SK-N-SH (cell line): ENCODE data around the gene CD81. TPM values are rescaled to one million over a fixed set of nuclear protein-coding genes. Genes with fewer than 3 reads are reported as not detected.

Source experiments
- CTCF ChIA-PET: fragments of 300-600, 350-600 bp; formaldehyde crosslinking; extraction: SDS; loops from one replicate; lab custom pipeline; 2021; lab: Yijun Ruan, JAX
- POLR2A ChIA-PET: fragments of 350-600 bp; sonication (Branson Sonifier 250); formaldehyde crosslinking; extraction: SDS; loops from one replicate; lab custom pipeline; 2020; ENCODE audit warnings: antibody characterized with exemption, inconsistent platforms; lab: Yijun Ruan, JAX
- DNase-seq: peaks from one replicate; pipeline ENCODE4 v3.0.0; 2012
- H2AFZ ChIP-seq: fragments of 200-600 bp; sonication (generic); 2 replicates; pipeline ENCODE4 v1.8.1; 2016; ENCODE audit warnings: antibody characterized with exemption, mild to moderate bottlenecking, low read depth
- H3F3A ChIP-seq: fragments of 200-600 bp; sonication (generic); replicated peaks from 2 replicates; pipeline ENCODE3; 2016; ENCODE audit warnings: antibody characterized with exemption, mild to moderate bottlenecking; ENCODE audit not compliant: insufficient read depth
- H3K27ac ChIP-seq, 2 experiments: fragments of 200-500 bp in 1 of 2; fragments of 200-600 bp in 1 of 2; sonication (Bioruptor generic) in 1 of 2; sonication (generic), shearing (Covaris generic) in 1 of 2; 2 replicates each; pipeline versions ENCODE4 v1.5.1 to v1.6.1; 2014 to 2016; ENCODE audit warnings: low read depth in 2 of 2, inconsistent platforms in 1 of 2, low read length in 1 of 2, mild to moderate bottlenecking in 1 of 2, mixed read lengths in 1 of 2
- H3K27me3 ChIP-seq: fragments of 200-600 bp; sonication (generic), shearing (Covaris generic); 2 replicates; pipeline ENCODE4 v1.6.1; 2016; ENCODE audit warnings: mixed run types; ENCODE audit not compliant: insufficient read depth
- H3K36me3 ChIP-seq, 2 experiments: fragments of 200-500 bp in 1 of 2; fragments of 200-600 bp in 1 of 2; sonication (Bioruptor generic) in 1 of 2; sonication (generic) in 1 of 2; replicated peaks in 1 of 2; 2 replicates each; pipeline versions ENCODE3 to v1.5.1; 2014 to 2016; ENCODE audit warnings: low read length in 1 of 2, mild to moderate bottlenecking in 1 of 2; ENCODE audit not compliant: insufficient read depth in 2 of 2, control insufficient read depth in 1 of 2
- H3K4me1 ChIP-seq, 2 experiments: fragments of 200-500 bp in 1 of 2; fragments of 200-600 bp in 1 of 2; sonication (Bioruptor generic) in 1 of 2; sonication (generic), shearing (Covaris generic) in 1 of 2; 2 replicates each; pipeline versions ENCODE4 v1.5.1 to v1.6.1; 2014 to 2016; ENCODE audit warnings: low read depth in 1 of 2, low read length in 1 of 2, mixed run types in 1 of 2; ENCODE audit not compliant: insufficient read depth in 2 of 2, control insufficient read depth in 1 of 2
- H3K4me2 ChIP-seq: fragments of 200-600 bp; sonication (generic), shearing (Covaris generic); 2 replicates; pipeline ENCODE4 v1.6.1; 2017; ENCODE audit warnings: mixed run types
- H3K4me3 ChIP-seq, 2 experiments: fragments of 200-500 bp in 1 of 2; fragments of 200-600 bp in 1 of 2; sonication (Bioruptor generic) in 1 of 2; sonication (generic), shearing (Covaris generic) in 1 of 2; 2 replicates each; pipeline versions ENCODE4 v1.5.1 to v1.8.1; 2014 to 2016; ENCODE audit warnings: low read depth in 2 of 2, inconsistent platforms in 1 of 2, low read length in 1 of 2, mild to moderate bottlenecking in 1 of 2, mixed read lengths in 1 of 2, moderate library complexity in 1 of 2
- H3K79me2 ChIP-seq: fragments of 200-600 bp; sonication (generic); 2 replicates; pipeline ENCODE4 v1.8.1; 2017; ENCODE audit warnings: mild to moderate bottlenecking; ENCODE audit not compliant: insufficient read depth
- H3K9ac ChIP-seq: fragments of 200-600 bp; sonication (generic); 2 replicates; pipeline ENCODE4 v1.6.1; 2017; ENCODE audit warnings: mixed run types
- H3K9me2 ChIP-seq: fragments of 200-600 bp; sonication (generic); 2 replicates; pipeline ENCODE4 v1.6.1; 2017; ENCODE audit warnings: mixed run types
- H3K9me3 ChIP-seq: fragments of 200-600 bp; sonication (generic); 2 replicates; pipeline ENCODE4 v1.6.1; 2017; ENCODE audit warnings: mixed run types, mild to moderate bottlenecking, moderate library complexity
- H4K20me1 ChIP-seq: fragments of 200-600 bp; sonication (generic); 2 replicates; pipeline ENCODE4 v1.6.1; 2017; ENCODE audit warnings: mild to moderate bottlenecking, mixed run types; ENCODE audit not compliant: insufficient read depth
- FOSL2 ChIP-seq: IDR thresholded peaks from 2 replicates; pipeline ENCODE4 v1.4.0; 2012; ENCODE audit warnings: low read depth, mild to moderate bottlenecking, moderate library complexity, borderline replicate concordance
- FOXJ3 ChIP-seq: sonication (generic); formaldehyde crosslinking; IDR thresholded peaks from 2 replicates; pipeline ENCODE4 v1.5.1; 2020; ENCODE audit warnings: mild to moderate bottlenecking, missing genetic modification reagents
- GABPA ChIP-seq: IDR thresholded peaks from 2 replicates; pipeline ENCODE4 v1.4.0; 2012; ENCODE audit warnings: low read depth, mild to moderate bottlenecking
- NRF1 ChIP-seq: IDR thresholded peaks from 2 replicates; pipeline ENCODE4 v1.6.1; 2012; ENCODE audit warnings: low read depth, mild to moderate bottlenecking, low read length
- POLR2AphosphoS5 ChIP-seq: IDR thresholded peaks from 2 replicates; pipeline ENCODE4 v1.6.1; 2012; ENCODE audit warnings: low read depth, low read length
- RAD21 ChIP-seq: IDR thresholded peaks from 2 replicates; pipeline ENCODE4 v1.6.1; 2012; ENCODE audit warnings: mild to moderate bottlenecking, low read length
- RCOR1 ChIP-seq: fragments of 150-350 bp; IDR thresholded peaks from 2 replicates; pipeline ENCODE4 v1.6.1; 2017; ENCODE audit warnings: antibody characterized with exemption, low read length
- SMC3 ChIP-seq: IDR thresholded peaks from 2 replicates; pipeline ENCODE4 v1.6.1; 2012; ENCODE audit warnings: low read depth, low read length, improper control_type of control experiment
- TAF1 ChIP-seq: IDR thresholded peaks from 2 replicates; pipeline ENCODE4 v1.6.1; 2012; ENCODE audit warnings: low read depth, mild to moderate bottlenecking, low read length, moderate library complexity, borderline replicate concordance
- TCF12 ChIP-seq: IDR thresholded peaks from 2 replicates; pipeline ENCODE4 v1.4.0; 2012
- TEAD4 ChIP-seq: IDR thresholded peaks from 2 replicates; pipeline ENCODE4 v1.4.0; 2012; ENCODE audit warnings: mild to moderate bottlenecking, borderline replicate concordance; ENCODE audit not compliant: insufficient read depth
- WGBS: methylation state at CpG from one replicate; pipeline ENCODE4 v1.1.6; 2017; ENCODE audit warnings: low lambda C conversion rate; 5-methylcytosine and 5-hydroxymethylcytosine counted together
- polyA plus RNA-seq, 3 experiments: library from polyadenylated mRNA; depleted of rRNA; stranded (reverse); fragments of >200 nt; gene quantifications; 2 replicates each; pipeline ENCODE4 v1.2.3, GENCODE V29; 2012
- TF ChIP-seq, protein P1 (sequence below): IDR thresholded peaks from 2 replicates; pipeline ENCODE4; 2012
- TF ChIP-seq, protein P2 (sequence below): fragments of 150-350 bp; IDR thresholded peaks from 2 replicates; pipeline ENCODE4 v1.6.1; 2016; ENCODE audit warnings: mild to moderate bottlenecking, low read depth, low read length
- TF ChIP-seq, protein P3 (sequence below): IDR thresholded peaks from 2 replicates; pipeline ENCODE4 v1.4.0; 2012; ENCODE audit warnings: low read depth, borderline replicate concordance
- TF ChIP-seq, protein P4 (sequence below): IDR thresholded peaks from 2 replicates; pipeline ENCODE4 v1.6.1; 2012; ENCODE audit warnings: mild to moderate bottlenecking, low read depth, low read length, moderate library complexity
- TF ChIP-seq, protein P5 (sequence below): fragments of 150-350 bp; IDR thresholded peaks from 2 replicates; pipeline ENCODE4 v1.6.1; 2017; ENCODE audit warnings: antibody characterized with exemption, low read length, low read depth, borderline replicate concordance

The CD81 gene
- polyA plus RNA-seq, 1 of the 3 experiments (the other 2 are of a cell fraction): 517 TPM

DNA sequence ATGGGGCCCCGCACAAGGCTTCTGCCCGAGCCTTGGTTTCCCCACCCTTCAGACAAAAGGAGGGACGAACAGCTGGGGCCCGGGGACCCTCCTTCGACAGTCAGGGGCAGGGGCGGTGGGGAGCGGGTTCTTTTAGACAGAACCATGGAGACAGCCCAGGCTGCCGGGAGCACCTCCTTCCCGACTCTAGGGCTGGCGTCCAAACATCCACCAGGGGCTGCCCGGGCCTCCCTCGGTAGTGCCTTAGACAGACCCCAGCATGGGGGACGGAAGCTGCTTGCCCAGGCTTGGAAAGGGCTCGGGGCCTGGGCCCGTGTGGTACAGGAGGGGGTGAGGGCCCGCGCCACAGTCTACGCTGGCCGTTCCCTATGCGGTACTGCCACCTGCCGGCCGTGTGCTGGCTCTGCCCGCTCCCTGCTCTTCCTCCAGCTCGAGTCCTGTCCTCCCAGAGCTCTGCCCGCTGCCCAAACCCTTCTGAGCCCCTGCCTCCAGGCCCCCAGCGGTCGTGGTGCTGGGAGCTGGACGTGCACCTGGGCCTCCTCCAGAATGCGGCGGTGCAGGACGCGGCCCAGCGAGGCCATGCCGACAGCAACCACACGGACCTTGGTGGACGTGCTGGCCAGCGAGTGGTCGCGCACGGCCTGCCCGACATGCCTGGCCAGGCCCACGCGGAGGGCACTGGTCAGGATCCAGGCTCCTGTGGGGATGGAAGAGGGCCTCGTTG, 43.6 kb downstream of the CD81 start (continued):
- TF ChIP-seq, protein P1, sequence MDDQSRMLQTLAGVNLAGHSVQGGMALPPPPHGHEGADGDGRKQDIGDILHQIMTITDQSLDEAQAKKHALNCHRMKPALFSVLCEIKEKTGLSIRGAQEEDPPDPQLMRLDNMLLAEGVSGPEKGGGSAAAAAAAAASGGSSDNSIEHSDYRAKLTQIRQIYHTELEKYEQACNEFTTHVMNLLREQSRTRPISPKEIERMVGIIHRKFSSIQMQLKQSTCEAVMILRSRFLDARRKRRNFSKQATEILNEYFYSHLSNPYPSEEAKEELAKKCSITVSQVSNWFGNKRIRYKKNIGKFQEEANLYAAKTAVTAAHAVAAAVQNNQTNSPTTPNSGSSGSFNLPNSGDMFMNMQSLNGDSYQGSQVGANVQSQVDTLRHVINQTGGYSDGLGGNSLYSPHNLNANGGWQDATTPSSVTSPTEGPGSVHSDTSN: no peak
- peak; percentile 93 for TF ChIP-seq SMC3

DNA sequence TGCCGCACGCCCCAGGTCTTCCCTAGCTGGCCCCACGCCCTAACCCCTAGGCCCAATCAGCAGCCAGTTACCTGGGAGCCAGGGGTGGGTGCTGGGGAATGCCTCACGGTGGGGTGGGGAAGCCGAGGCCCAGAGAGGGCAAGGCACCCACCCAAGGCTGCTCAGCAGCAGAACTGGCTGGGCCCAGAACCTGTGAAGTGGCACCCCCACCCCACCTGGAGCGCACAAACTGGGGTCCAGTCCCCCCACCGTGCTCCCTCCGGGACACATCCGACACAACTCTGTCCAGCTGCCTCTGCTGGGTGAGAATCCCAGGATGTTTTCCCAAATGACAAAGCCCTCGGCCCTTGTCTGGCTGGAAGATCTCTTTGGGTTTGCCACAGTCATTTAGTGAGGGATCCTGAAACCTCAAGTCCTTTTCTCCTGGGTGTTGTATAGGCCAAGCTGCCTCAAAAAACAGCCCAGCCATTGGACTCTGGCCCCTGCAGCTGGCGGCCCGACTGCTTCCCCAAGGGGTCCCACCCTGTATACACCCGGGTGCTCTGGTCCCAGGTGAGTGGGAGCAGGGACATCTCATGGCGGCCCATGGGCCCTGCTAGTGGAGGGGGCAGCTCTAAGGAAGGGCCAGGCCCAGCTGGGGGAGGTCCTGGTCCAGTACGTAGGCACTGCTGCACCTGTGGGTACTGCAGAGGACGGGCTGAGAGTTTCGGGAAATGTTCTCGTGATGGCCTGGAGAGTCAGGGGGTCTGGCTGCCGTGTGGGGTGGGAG, 44.3 kb downstream of the CD81 start:
- H3K9me3 ChIP-seq: no peaks in the 10 kb centered on the region
- no peaks in the 10 kb centered on the region for H4K20me1 ChIP-seq
- H3K36me3 ChIP-seq: no peaks in the 10 kb centered on the region
- no peaks in the 10 kb centered on the region; a peak in 1 of 4 replicates for H3K4me1 ChIP-seq
- no peaks in the 10 kb centered on the region for H3K27me3 ChIP-seq
- no peak overlapping the region for H3K4me3 ChIP-seq
- no peak overlapping the region for H3K4me2 ChIP-seq
- H3K27ac ChIP-seq: no peak overlapping the region
- WGBS: 66% methylated on average over 6 of the region's 19 CpGs
- no peak for TF ChIP-seq NRF1
- no peak for TF ChIP-seq POLR2AphosphoS5
- TF ChIP-seq, protein P2, sequence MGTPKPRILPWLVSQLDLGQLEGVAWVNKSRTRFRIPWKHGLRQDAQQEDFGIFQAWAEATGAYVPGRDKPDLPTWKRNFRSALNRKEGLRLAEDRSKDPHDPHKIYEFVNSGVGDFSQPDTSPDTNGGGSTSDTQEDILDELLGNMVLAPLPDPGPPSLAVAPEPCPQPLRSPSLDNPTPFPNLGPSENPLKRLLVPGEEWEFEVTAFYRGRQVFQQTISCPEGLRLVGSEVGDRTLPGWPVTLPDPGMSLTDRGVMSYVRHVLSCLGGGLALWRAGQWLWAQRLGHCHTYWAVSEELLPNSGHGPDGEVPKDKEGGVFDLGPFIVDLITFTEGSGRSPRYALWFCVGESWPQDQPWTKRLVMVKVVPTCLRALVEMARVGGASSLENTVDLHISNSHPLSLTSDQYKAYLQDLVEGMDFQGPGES: no peak
- TF ChIP-seq TCF12: no peak
- TF ChIP-seq TAF1: no peak
- TF ChIP-seq, protein P3, sequence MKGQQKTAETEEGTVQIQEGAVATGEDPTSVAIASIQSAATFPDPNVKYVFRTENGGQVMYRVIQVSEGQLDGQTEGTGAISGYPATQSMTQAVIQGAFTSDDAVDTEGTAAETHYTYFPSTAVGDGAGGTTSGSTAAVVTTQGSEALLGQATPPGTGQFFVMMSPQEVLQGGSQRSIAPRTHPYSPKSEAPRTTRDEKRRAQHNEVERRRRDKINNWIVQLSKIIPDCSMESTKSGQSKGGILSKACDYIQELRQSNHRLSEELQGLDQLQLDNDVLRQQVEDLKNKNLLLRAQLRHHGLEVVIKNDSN: no peak
- no peak for TF ChIP-seq RAD21
- TF ChIP-seq, protein P4, sequence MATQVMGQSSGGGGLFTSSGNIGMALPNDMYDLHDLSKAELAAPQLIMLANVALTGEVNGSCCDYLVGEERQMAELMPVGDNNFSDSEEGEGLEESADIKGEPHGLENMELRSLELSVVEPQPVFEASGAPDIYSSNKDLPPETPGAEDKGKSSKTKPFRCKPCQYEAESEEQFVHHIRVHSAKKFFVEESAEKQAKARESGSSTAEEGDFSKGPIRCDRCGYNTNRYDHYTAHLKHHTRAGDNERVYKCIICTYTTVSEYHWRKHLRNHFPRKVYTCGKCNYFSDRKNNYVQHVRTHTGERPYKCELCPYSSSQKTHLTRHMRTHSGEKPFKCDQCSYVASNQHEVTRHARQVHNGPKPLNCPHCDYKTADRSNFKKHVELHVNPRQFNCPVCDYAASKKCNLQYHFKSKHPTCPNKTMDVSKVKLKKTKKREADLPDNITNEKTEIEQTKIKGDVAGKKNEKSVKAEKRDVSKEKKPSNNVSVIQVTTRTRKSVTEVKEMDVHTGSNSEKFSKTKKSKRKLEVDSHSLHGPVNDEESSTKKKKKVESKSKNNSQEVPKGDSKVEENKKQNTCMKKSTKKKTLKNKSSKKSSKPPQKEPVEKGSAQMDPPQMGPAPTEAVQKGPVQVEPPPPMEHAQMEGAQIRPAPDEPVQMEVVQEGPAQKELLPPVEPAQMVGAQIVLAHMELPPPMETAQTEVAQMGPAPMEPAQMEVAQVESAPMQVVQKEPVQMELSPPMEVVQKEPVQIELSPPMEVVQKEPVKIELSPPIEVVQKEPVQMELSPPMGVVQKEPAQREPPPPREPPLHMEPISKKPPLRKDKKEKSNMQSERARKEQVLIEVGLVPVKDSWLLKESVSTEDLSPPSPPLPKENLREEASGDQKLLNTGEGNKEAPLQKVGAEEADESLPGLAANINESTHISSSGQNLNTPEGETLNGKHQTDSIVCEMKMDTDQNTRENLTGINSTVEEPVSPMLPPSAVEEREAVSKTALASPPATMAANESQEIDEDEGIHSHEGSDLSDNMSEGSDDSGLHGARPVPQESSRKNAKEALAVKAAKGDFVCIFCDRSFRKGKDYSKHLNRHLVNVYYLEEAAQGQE: no peak
- TF ChIP-seq FOXJ3: no peak
- no peak for TF ChIP-seq FOSL2
- TF ChIP-seq, protein P5, sequence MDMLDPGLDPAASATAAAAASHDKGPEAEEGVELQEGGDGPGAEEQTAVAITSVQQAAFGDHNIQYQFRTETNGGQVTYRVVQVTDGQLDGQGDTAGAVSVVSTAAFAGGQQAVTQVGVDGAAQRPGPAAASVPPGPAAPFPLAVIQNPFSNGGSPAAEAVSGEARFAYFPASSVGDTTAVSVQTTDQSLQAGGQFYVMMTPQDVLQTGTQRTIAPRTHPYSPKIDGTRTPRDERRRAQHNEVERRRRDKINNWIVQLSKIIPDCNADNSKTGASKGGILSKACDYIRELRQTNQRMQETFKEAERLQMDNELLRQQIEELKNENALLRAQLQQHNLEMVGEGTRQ: no peak
- TF ChIP-seq TEAD4: no peak
- no peak for TF ChIP-seq GABPA
- TF ChIP-seq RCOR1: no peak
- DNase-seq: no peak
- H3K9me2 ChIP-seq: no peaks in the 10 kb centered on the region
- ChIA-PET POLR2A (interaction anchor here (0.6 to 2.2 kb wide), 6 partner anchors 16 to 228 kb away, joined by 3 to 6 read pairs (median 4); partner anchors contain the start of gene TSSC4), CTCF (interaction anchor here (0.6 to 11.8 kb wide), 73 partner anchors 10 to 543 kb away, joined by 3 to 461 read pairs (median 5); partner anchors contain the start of genes ASCL2, C11orf21, CDKN1C and KCNQ1)
- no peak overlapping the region for H2AFZ ChIP-seq
- H3K9ac ChIP-seq: no peak overlapping the region
- no peaks in the 10 kb centered on the region for H3K79me2 ChIP-seq
- no peaks in the 10 kb centered on the region for H3F3A ChIP-seq
